ENCODE measurements around the gene CST9. TPM values are rescaled to one million over a fixed set of nuclear protein-coding genes. Genes with fewer than 3 reads are reported as not detected.

The CST9 gene
- total and polyA plus RNA-seq, 2 of the 13 experiments (the other 11 are each of a cell fraction or from before 2014, with no cell fraction given), result 0.07 TPM; not detected in 1

DNA sequence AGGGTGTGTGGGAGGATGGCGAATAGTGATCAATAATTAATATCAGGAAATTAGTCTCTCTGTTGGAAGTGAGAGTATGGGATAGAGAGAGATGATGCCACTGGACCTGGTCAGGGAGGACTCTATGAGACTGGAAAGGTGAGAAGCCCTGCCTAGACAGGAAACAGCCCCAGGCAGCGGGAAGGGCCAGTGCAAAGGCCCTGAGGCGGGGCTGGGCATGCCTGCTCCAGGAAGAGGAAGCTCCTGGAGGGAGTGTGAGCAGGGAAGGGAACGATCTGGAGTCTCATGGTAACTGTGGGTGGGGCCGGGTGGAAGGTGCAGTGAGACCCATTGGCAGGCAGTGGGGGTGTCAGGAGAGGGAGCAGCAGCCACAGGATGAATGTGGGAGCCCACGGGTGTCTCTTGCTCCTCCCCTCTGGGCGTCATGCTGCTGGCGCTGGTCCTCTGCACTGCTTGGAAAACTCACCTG is 33.8 kb upstream of the CST9 start (continued):
- TF ChIP-seq ASH2L (IDR thresholded peaks at IDR 0.05; ENCODE audit: insufficient read length, low read depth, low read length) (no peak), ZNF766 (CRISPR knock-in tag; IDR thresholded peaks at IDR 0.05; ENCODE audit: borderline replicate concordance) (no peak), ZNF180 (CRISPR knock-in tag; IDR thresholded peaks at IDR 0.05; ENCODE audit: borderline replicate concordance, low read depth) (no peak), HDAC2 (CRISPR knock-in tag; IDR thresholded peaks at IDR 0.05) (peak; percentile 54), KDM1A (CRISPR knock-in tag; IDR thresholded peaks at IDR 0.05) (peak; percentile 97), GATAD2A (CRISPR knock-in tag; IDR thresholded peaks at IDR 0.05) (peak; percentile 22; the same call in 1 of the 2 replicates), EEA1 (CRISPR knock-in tag; IDR thresholded peaks at IDR 0.05; ENCODE audit: borderline replicate concordance) (peak; percentile 95), KDM5B (CRISPR knock-in tag; IDR thresholded peaks at IDR 0.05; ENCODE audit: borderline replicate concordance) (0 out of 2 replicates have a peak, but pooled peaks have one; percentile 50), HNF4A (CRISPR knock-in tag; IDR thresholded peaks at IDR 0.05) (peak; percentile 32; the same call in 1 of the 2 replicates), ZNF10 (CRISPR knock-in tag; IDR thresholded peaks at IDR 0.05; ENCODE audit: borderline replicate concordance, low read depth) (no peak)
- TF ChIP-seq, protein P1, sequence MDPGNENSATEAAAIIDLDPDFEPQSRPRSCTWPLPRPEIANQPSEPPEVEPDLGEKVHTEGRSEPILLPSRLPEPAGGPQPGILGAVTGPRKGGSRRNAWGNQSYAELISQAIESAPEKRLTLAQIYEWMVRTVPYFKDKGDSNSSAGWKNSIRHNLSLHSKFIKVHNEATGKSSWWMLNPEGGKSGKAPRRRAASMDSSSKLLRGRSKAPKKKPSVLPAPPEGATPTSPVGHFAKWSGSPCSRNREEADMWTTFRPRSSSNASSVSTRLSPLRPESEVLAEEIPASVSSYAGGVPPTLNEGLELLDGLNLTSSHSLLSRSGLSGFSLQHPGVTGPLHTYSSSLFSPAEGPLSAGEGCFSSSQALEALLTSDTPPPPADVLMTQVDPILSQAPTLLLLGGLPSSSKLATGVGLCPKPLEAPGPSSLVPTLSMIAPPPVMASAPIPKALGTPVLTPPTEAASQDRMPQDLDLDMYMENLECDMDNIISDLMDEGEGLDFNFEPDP (CRISPR knock-in tag; conservative IDR thresholded peaks at IDR 0.05), result peak; percentile 94; the same call in 1 of the 2 replicates
- TF ChIP-seq, protein P2, sequence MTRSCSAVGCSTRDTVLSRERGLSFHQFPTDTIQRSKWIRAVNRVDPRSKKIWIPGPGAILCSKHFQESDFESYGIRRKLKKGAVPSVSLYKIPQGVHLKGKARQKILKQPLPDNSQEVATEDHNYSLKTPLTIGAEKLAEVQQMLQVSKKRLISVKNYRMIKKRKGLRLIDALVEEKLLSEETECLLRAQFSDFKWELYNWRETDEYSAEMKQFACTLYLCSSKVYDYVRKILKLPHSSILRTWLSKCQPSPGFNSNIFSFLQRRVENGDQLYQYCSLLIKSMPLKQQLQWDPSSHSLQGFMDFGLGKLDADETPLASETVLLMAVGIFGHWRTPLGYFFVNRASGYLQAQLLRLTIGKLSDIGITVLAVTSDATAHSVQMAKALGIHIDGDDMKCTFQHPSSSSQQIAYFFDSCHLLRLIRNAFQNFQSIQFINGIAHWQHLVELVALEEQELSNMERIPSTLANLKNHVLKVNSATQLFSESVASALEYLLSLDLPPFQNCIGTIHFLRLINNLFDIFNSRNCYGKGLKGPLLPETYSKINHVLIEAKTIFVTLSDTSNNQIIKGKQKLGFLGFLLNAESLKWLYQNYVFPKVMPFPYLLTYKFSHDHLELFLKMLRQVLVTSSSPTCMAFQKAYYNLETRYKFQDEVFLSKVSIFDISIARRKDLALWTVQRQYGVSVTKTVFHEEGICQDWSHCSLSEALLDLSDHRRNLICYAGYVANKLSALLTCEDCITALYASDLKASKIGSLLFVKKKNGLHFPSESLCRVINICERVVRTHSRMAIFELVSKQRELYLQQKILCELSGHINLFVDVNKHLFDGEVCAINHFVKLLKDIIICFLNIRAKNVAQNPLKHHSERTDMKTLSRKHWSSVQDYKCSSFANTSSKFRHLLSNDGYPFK (CRISPR knock-in tag; IDR thresholded peaks at IDR 0.05; ENCODE audit: borderline replicate concordance), result no peak
- TF ChIP-seq, protein P3, sequence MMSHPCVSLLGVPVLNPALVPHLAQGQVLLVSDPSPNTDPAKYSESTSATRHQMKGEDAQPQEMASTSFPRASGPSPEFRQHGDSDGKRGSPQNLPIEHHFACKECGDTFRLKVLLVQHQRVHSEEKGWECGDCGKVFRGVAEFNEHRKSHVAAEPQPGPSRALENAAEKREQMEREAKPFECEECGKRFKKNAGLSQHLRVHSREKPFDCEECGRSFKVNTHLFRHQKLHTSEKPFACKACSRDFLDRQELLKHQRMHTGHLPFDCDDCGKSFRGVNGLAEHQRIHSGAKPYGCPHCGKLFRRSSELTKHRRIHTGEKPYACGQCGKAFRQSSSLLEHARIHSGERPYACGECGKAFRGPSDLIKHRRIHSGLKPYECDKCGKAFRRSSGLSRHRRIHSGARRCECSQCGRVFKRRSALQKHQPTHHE (CRISPR knock-in tag; IDR thresholded peaks at IDR 0.05; ENCODE audit: borderline replicate concordance), result no peak
- TF ChIP-seq, protein P4, sequence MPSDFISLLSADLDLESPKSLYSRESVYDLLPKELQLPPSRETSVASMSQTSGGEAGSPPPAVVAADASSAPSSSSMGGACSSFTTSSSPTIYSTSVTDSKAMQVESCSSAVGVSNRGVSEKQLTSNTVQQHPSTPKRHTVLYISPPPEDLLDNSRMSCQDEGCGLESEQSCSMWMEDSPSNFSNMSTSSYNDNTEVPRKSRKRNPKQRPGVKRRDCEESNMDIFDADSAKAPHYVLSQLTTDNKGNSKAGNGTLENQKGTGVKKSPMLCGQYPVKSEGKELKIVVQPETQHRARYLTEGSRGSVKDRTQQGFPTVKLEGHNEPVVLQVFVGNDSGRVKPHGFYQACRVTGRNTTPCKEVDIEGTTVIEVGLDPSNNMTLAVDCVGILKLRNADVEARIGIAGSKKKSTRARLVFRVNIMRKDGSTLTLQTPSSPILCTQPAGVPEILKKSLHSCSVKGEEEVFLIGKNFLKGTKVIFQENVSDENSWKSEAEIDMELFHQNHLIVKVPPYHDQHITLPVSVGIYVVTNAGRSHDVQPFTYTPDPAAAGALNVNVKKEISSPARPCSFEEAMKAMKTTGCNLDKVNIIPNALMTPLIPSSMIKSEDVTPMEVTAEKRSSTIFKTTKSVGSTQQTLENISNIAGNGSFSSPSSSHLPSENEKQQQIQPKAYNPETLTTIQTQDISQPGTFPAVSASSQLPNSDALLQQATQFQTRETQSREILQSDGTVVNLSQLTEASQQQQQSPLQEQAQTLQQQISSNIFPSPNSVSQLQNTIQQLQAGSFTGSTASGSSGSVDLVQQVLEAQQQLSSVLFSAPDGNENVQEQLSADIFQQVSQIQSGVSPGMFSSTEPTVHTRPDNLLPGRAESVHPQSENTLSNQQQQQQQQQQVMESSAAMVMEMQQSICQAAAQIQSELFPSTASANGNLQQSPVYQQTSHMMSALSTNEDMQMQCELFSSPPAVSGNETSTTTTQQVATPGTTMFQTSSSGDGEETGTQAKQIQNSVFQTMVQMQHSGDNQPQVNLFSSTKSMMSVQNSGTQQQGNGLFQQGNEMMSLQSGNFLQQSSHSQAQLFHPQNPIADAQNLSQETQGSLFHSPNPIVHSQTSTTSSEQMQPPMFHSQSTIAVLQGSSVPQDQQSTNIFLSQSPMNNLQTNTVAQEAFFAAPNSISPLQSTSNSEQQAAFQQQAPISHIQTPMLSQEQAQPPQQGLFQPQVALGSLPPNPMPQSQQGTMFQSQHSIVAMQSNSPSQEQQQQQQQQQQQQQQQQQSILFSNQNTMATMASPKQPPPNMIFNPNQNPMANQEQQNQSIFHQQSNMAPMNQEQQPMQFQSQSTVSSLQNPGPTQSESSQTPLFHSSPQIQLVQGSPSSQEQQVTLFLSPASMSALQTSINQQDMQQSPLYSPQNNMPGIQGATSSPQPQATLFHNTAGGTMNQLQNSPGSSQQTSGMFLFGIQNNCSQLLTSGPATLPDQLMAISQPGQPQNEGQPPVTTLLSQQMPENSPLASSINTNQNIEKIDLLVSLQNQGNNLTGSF (CRISPR knock-in tag; IDR thresholded peaks at IDR 0.05), result no peak
- TF ChIP-seq, protein P5, sequence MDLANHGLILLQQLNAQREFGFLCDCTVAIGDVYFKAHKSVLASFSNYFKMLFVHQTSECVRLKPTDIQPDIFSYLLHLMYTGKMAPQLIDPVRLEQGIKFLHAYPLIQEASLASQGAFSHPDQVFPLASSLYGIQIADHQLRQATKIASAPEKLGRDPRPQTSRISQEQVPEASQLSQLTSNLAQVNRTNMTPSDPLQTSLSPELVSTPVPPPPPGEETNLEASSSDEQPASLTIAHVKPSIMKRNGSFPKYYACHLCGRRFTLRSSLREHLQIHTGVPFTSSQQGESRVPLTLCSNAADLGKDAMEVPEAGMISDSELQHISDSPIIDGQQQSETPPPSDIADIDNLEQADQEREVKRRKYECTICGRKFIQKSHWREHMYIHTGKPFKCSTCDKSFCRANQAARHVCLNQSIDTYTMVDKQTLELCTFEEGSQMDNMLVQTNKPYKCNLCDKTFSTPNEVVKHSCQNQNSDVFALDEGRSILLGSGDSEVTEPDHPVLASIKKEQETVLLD (CRISPR knock-in tag; IDR thresholded peaks at IDR 0.05; ENCODE audit: low read depth), result no peak

Measured in HepG2 (cell line).